ENCODE measurements around the gene TRMT44. TPM values are rescaled to one million over a fixed set of nuclear protein-coding genes. Genes with fewer than 3 reads are reported as not detected.

The TRMT44 gene
- total RNA-seq, 6 donors from 2014 or later = 22.8 to 81.7 (median 30.2) TPM

DNA sequence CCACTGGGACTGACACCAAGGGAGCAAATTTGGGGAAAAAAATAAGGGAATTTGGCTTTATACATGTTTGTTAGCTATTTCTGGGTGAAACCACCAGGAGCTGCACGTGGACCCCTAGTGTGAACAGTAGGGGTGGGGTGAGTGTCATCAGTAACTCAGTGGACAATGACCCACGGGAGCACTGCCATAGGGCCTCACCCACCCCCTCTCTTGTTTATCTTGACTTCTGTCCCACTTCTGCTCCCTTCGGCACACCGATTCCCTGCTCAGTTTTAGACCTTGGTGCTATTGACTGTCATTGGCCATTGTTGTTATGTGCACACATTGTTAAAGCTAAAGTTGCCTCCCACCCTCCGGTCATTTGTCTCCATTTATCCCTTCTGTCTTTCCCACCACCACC is 9.0 kb upstream of the TRMT44 start:
- WGBS, 2 donors = 84 to 91% methylated on average over 5 of the region's 5 CpGs
- TF ChIP-seq POLR2A (IDR thresholded peaks at IDR 0.05) (no peak), CTCF (IDR thresholded peaks at IDR 0.05) (no peak), EP300 (IDR thresholded peaks at IDR 0.05) (no peak), POLR2AphosphoS5 (IDR thresholded peaks at IDR 0.05) (no peak)
- H3K27me3 ChIP-seq = no peaks in the 10 kb centered on the region
- no peaks in the 10 kb centered on the region for H3K36me3 ChIP-seq
- H3K27ac ChIP-seq = no peak overlapping the region
- H3K4me3 ChIP-seq = no peak overlapping the region
- no peaks in the 10 kb centered on the region for H3K9me3 ChIP-seq
- peaks cover 32 to 54% (median 36%) of the 10 kb centered on the region in 4 donors for H3K4me1 ChIP-seq
- ATAC-seq (ENCODE audit: low FRiP score in 2 of 2) (no peak), DNase-seq (no peak)

DNA sequence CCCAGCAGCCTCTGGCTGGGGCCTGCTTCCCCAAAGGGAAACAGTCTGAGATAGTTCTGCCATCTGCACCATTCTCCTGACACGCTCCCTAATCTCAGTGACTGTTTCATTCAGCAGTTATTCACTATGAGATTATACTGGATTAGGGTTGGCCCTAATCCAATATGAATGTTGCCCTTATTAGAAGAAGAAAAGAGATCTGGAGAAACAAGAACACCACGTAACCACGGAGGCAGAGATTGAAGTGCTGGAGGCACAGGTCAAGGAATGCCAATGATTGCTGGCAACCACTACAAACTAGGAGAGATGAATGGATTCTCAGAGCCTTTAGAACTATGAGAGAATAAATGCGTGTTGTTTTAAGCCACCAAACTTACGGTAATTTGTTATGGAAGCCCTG is 7.4 kb upstream of the TRMT44 start:
- peaks cover 25 to 51% (median 37%) of the 10 kb centered on the region in 4 donors for H3K4me1 ChIP-seq
- H3K27me3 ChIP-seq = no peaks in the 10 kb centered on the region
- no peak for DNase-seq
- no peaks in the 10 kb centered on the region for H3K9me3 ChIP-seq
- TF ChIP-seq POLR2AphosphoS5 (IDR thresholded peaks at IDR 0.05) (no peak), CTCF (IDR thresholded peaks at IDR 0.05) (no peak), EP300 (IDR thresholded peaks at IDR 0.05) (no peak), POLR2A (IDR thresholded peaks at IDR 0.05) (no peak)
- H3K36me3 ChIP-seq = no peaks in the 10 kb centered on the region
- WGBS, 2 donors = 80 to 82% methylated on average over 5 of the region's 5 CpGs
- H3K4me3 ChIP-seq = no peak overlapping the region
- ATAC-seq (ENCODE audit: low FRiP score in 2 of 2) = no peak
- peak overlapping the region in 1 of 4 donors; percentile 27 for H3K27ac ChIP-seq

- Histone ChIP-seq H3K27ac (peak overlapping the region; percentile 57 to 78 (median 74)), H3K4me3 (peak overlapping the region in 3 of 4 donors; percentile 31 to 45 (median 38)), H3K27me3 (no peaks in the 10 kb centered on the region), H3K36me3 (no peaks in the 10 kb centered on the region), H3K9me3 (no peaks in the 10 kb centered on the region), H3K4me1 (peaks cover 20 to 53% (median 40%) of the 10 kb centered on the region in 4 donors)
- TF ChIP-seq CTCF (IDR thresholded peaks at IDR 0.05) (no peak), POLR2AphosphoS5 (IDR thresholded peaks at IDR 0.05) (no peak)
- 73 to 78% methylated on average over 13 to 21 of the region's 21 CpGs for WGBS, 2 donors
- ATAC-seq (ENCODE audit: low FRiP score in 2 of 2) (no peak), DNase-seq (no peak)
These were observed 6.1 kb upstream of the TRMT44 start for GRCh38 chr4:8434251-8435073.

DNA sequence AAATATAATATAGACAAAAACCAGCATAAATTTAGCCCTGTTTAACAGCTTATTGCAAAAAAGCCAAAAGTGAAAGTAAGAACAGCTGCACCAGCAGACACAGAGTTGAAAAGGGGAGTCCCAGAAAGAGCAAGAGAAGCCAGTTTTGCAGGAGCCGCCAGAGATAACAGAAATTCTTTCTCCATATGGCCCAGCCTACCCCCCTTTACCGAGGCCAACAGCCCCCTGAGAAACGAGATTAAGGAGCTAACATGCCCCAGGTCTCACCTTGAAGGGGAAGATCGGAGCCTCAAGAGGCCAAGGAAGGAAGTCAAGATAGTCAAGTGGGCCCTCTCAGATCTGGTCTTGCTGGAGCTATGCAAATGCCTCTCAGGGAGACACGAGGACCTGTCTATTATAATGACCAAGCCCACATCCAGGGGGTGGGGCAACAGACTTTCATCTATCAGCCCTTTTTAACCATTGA is 4.9 kb upstream of the TRMT44 start:
- H3K9me3 ChIP-seq = no peaks in the 10 kb centered on the region
- WGBS, 2 donors = 8 to 18% methylated on average over 5 of the region's 5 CpGs
- no peaks in the 10 kb centered on the region for H3K36me3 ChIP-seq
- H3K4me1 ChIP-seq = peaks cover 20 to 59% (median 44%) of the 10 kb centered on the region in 4 donors
- ATAC-seq (ENCODE audit: low FRiP score in 2 of 2) = no peak
- H3K27ac ChIP-seq = peak overlapping the region; percentile 57 to 78 (median 67)
- H3K27me3 ChIP-seq = no peaks in the 10 kb centered on the region
- TF ChIP-seq POLR2A (IDR thresholded peaks at IDR 0.05) = no peak
- TF ChIP-seq EP300 (IDR thresholded peaks at IDR 0.05) = no peak
- TF ChIP-seq POLR2AphosphoS5 (IDR thresholded peaks at IDR 0.05) = no peak
- TF ChIP-seq CTCF (IDR thresholded peaks at IDR 0.05) = no peak
- DNase-seq = peak in 1 of 2 donors; percentile 57
- peak overlapping the region in 3 of 4 donors; percentile 31 to 45 (median 38) for H3K4me3 ChIP-seq
